B cell (primary cell): Measurements from ENCODE around the gene PAFAH1B2.

Experiments
- EZH2 ChIP-seq: IDR thresholded peaks from 2 replicates; pipeline ENCODE4 v1.6.1; 2012; ENCODE audit warnings: borderline replicate concordance, low read depth, mild to moderate bottlenecking, moderate library complexity, low read length; ENCODE audit not compliant: insufficient read depth, poor library complexity, severe bottlenecking
- TF ChIP-seq, protein P1 (sequence below): fragments of 200-600 bp; IDR thresholded peaks from one replicate; pipeline ENCODE4 v1.8.0; 2022; ENCODE audit warnings: antibody characterized with exemption, mild to moderate bottlenecking

DNA sequence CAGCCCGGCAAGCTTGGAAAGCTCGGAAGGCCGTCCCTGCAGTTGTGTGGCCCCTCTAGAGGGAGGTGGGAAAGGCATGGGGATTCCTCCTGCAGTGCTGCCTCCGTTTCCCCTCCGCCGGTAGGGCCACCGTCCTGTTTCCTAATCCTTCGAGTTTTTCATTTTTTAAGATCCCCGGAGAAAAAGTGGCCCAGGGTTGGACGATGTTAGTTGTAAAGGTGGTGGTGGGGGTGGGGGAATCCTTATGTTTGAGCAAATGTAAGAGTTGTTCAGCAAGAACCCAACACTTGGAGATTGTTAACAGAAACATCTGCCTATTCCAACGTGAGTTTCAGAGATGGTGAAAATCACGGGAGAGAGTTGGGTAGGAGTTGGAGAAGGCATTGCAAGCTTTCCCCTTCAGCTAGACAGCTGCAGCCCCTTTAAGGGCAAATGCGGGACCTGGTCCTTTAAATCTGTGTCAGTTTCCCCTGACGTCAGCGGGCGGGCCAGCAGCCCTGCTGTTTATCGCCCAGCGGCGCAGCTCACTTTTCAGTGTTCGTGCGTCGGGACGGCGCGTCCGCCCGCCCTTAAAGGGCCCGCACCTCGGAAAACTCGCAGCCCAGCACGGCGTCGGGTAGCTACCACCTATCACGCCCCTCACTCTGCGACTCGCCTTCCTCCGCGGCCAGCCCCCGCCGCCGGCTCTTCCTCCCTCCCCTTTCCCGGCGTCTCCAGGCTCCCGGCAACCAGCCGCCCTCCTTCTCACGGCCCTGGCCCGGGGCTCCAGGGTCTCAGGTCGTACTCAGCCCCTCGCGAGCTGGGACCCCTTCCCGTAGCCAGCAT lies 34.3 kb downstream of the PAFAH1B2 start, which contains the start of gene SIDT2:
- TF ChIP-seq, protein P1, sequence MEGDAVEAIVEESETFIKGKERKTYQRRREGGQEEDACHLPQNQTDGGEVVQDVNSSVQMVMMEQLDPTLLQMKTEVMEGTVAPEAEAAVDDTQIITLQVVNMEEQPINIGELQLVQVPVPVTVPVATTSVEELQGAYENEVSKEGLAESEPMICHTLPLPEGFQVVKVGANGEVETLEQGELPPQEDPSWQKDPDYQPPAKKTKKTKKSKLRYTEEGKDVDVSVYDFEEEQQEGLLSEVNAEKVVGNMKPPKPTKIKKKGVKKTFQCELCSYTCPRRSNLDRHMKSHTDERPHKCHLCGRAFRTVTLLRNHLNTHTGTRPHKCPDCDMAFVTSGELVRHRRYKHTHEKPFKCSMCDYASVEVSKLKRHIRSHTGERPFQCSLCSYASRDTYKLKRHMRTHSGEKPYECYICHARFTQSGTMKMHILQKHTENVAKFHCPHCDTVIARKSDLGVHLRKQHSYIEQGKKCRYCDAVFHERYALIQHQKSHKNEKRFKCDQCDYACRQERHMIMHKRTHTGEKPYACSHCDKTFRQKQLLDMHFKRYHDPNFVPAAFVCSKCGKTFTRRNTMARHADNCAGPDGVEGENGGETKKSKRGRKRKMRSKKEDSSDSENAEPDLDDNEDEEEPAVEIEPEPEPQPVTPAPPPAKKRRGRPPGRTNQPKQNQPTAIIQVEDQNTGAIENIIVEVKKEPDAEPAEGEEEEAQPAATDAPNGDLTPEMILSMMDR, result no peak
- TF ChIP-seq EZH2, result no peak
